ENCODE data around the gene ABTB2.

- no peak for TF ChIP-seq CTCF (IDR thresholded peaks at IDR 0.05)
- no peak for TF ChIP-seq POLR2AphosphoS5 (IDR thresholded peaks at IDR 0.05)
Measured at GRCh38 chr11:34161812-34162492, 195.9 kb downstream of the ABTB2 start.
